HuH-7.5 (cell line): Measurements from ENCODE around the gene AKNA.

Experiments used
- DNase-seq: peaks from one replicate; pipeline ENCODE4 v3.0.0; 2011; ENCODE audit warnings: low spot score

Gene AKNA

GRCh38 chr9:114395334-114395617 lies 7.5 kb upstream of the AKNA start:
- DNase-seq, result no peak

GRCh38 chr9:114394523-114395333 lies 6.9 kb upstream of the AKNA start:
- no peak for DNase-seq

- DNase-seq, result no peak
Observed at GRCh38 chr9:114392749-114393112, 4.9 kb upstream of the AKNA start.

- no peak for DNase-seq
Observed at GRCh38 chr9:114390952-114391351, 3.2 kb upstream of the AKNA start.

- DNase-seq, result no peak
Observed at GRCh38 chr9:114389612-114390368, 2.0 kb upstream of the AKNA start.

- no peak for DNase-seq
Observed at GRCh38 chr9:114388764-114389375, 1.1 kb upstream of the AKNA start.

GRCh38 chr9:114388357-114388682 lies 538 bp upstream of the AKNA start:
- no peak for DNase-seq

GRCh38 chr9:114386886-114387679 lies 699 bp downstream of the AKNA start:
- DNase-seq, result no peak

- DNase-seq, result no peak
Observed at GRCh38 chr9:114386361-114386885, 1.4 kb downstream of the AKNA start.

- no peak for DNase-seq
Observed at GRCh38 chr9:114385397-114386181, 2.2 kb downstream of the AKNA start.

GRCh38 chr9:114384836-114385396 lies 2.9 kb downstream of the AKNA start:
- DNase-seq, result no peak

GRCh38 chr9:114384341-114384740 lies 3.4 kb downstream of the AKNA start:
- DNase-seq, result no peak

GRCh38 chr9:114383521-114384231 lies 4.1 kb downstream of the AKNA start:
- no peak for DNase-seq

- DNase-seq, result no peak
Observed at GRCh38 chr9:114382699-114383520, 4.9 kb downstream of the AKNA start.

- no peak for DNase-seq
Observed at GRCh38 chr9:114378883-114379282, 8.9 kb downstream of the AKNA start.

- DNase-seq, result no peak
Observed at GRCh38 chr9:114378016-114378415, 9.8 kb downstream of the AKNA start.

- no peak for DNase-seq
Observed at GRCh38 chr9:114376586-114377445, 11.0 kb downstream of the AKNA start.

- DNase-seq, result no peak
Observed at GRCh38 chr9:114375386-114376175, 12.2 kb downstream of the AKNA start.
